Ovary (tissue), 9 donors: ENCODE data around the gene HSD17B7. TPM values are rescaled to one million over a fixed set of nuclear protein-coding genes. Genes with fewer than 3 reads are reported as not detected.

Source experiments
- DNase-seq, 5 donors: peaks; one replicate each; pipeline ENCODE4 v3.0.0-alpha.2; 2019 to 2020
- H3K27ac ChIP-seq, 2 donors: fragments of 200-600 bp; one replicate each; pipeline versions ENCODE4 v1.5.1 to v1.8.0; 2019 to 2022
- H3K27me3 ChIP-seq: fragments of 200-600 bp; one replicate; pipeline ENCODE4 v1.8.0; 2022
- H3K36me3 ChIP-seq: fragments of 200-600 bp; sonication (generic); one replicate; pipeline ENCODE4 v1.5.1; 2019
- H3K4me1 ChIP-seq: one replicate; pipeline ENCODE4 v1.8.1; 2013; ENCODE audit warnings: mild to moderate bottlenecking, moderate library complexity; ENCODE audit not compliant: insufficient read depth
- H3K4me3 ChIP-seq: fragments of 200-600 bp; sonication (generic); one replicate; pipeline ENCODE4 v1.5.1; 2017
- H3K9me3 ChIP-seq, 2 donors: fragments of 200-600 bp in 1 of 2; sonication (generic) in 1 of 2; one replicate each; pipeline versions ENCODE4 v1.5.1 to v1.8.1; 2013 to 2019; ENCODE audit warnings: mild to moderate bottlenecking in 1 of 2, moderate library complexity in 1 of 2
- EP300 ChIP-seq: sonication (generic); formaldehyde crosslinking; IDR thresholded peaks from one replicate; pipeline ENCODE4 v1.6.1; 2017; ENCODE audit warnings: antibody characterized with exemption
- POLR2A ChIP-seq: fragments of 450-650 bp; IDR thresholded peaks from one replicate; pipeline ENCODE4 v1.6.1; 2017; ENCODE audit warnings: antibody characterized with exemption, mild to moderate bottlenecking, moderate library complexity
- WGBS, 3 donors: extraction: QIAGEN DNeasy Blood & Tissue Kit in 1 of 3; methylation state at CpG; one replicate each; pipeline versions ENCODE4 v1.1.5 to v1.1.7; 2013 to 2017; 5-methylcytosine and 5-hydroxymethylcytosine counted together
- intact Hi-C, 4 donors: fragments of 100-400 bp; cut with DNase I; formaldehyde crosslinking; loops; one replicate each; pipeline versions ENCODE4 v1.11.0 to v1.15.1; 2022 to 2023
- polyA plus RNA-seq, 2 donors: library from polyadenylated mRNA; stranded (reverse); fragments of 200-250 nt in 1 of 2; fragments of 350-450 nt in 1 of 2; fragmentation: Illumina TruSeq in 1 of 2; extraction: RNeasy Lipid Tissue Mini Kit (QIAGEN cat#74804) in 1 of 2; gene quantifications; one replicate each; pipeline ENCODE4 v1.2.3, GENCODE V29; 2013 to 2014
- total RNA-seq, 7 donors: library from RNA; depleted of rRNA in 2 of 7; stranded (reverse); fragments of >200 nt in 2 of 7; fragmentation: NEBNext Ultra II Directional in 3 of 7; extraction: Animal tissue kit (Norgen Biotek cat#: 25700) in 3 of 7; gene quantifications; one replicate each; pipeline versions ENCODE4 v1.1.0 to v1.2.4, GENCODE V29; 2016 to 2023
- TF ChIP-seq, protein P1 (sequence below), 3 donors: fragments of 450-650 bp in 2 of 3; fragments of 200-600 bp in 1 of 3; IDR thresholded peaks; one replicate each; pipeline versions ENCODE4 v1.5.1 to v1.8.0; 2016 to 2022; ENCODE audit warnings: antibody characterized with exemption in 3 of 3, mild to moderate bottlenecking in 1 of 3
- donor health status: DM: no; HTN: no; CAD: no; lungs with moderate emphysema.
- donor health status: DM: no; HTN: no; CAD: no.
- donor health status: Bipolar disorder and iron deficiency.
- donor health status: DM: yes; HTN: yes; CAD: no.
- donor health status: DM: no; HTN: no; CAD: no.
- donor health status: DM: yes; HTN: yes; CAD: no.

Gene HSD17B7
- total and polyA plus RNA-seq, 9 donors, result 9.0 to 32.0 (median 12.8) TPM

DNA sequence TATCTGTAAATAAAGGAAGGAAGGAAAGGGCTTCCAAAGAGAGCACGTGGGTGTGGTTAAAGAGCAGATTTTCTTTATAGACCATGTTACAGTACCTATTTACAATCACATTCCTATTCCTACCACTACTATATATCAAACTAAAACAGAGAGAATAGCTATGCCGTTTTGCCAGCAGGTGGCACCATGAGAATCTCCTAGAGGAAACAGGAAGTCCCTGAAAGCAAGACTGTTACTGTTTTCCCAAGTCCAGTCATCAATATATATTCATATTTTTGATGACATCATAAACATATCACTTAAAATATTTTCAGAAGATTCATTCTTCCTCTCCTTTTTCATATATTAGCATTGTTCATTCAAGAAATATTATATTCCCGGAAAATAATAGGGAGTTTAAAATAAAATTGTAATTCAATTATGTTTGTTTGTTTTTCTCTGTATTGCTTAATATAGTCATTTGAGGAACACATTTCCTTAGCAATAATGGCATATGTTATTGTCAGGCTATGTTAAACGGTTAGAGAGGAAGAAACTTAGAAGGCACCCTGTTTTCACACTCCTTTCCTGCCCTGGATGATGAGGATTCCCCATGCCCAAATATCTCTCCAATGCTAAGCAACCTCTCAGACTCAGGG lies 63.9 kb downstream of the HSD17B7 start:
- TF ChIP-seq POLR2A, result no peak
- TF ChIP-seq, protein P1, sequence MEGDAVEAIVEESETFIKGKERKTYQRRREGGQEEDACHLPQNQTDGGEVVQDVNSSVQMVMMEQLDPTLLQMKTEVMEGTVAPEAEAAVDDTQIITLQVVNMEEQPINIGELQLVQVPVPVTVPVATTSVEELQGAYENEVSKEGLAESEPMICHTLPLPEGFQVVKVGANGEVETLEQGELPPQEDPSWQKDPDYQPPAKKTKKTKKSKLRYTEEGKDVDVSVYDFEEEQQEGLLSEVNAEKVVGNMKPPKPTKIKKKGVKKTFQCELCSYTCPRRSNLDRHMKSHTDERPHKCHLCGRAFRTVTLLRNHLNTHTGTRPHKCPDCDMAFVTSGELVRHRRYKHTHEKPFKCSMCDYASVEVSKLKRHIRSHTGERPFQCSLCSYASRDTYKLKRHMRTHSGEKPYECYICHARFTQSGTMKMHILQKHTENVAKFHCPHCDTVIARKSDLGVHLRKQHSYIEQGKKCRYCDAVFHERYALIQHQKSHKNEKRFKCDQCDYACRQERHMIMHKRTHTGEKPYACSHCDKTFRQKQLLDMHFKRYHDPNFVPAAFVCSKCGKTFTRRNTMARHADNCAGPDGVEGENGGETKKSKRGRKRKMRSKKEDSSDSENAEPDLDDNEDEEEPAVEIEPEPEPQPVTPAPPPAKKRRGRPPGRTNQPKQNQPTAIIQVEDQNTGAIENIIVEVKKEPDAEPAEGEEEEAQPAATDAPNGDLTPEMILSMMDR (IDR thresholded peaks at IDR 0.05), result peak; percentile 21 to 46 (median 34)
- H3K36me3 ChIP-seq, result no peaks in the 10 kb centered on the region
- WGBS, 3 donors, result 33 to 35% (median 33%) methylated on average over 4 of the region's 4 CpGs
- no peaks in the 10 kb centered on the region for H3K27me3 ChIP-seq
- H3K9me3 ChIP-seq, result no peaks in the 10 kb centered on the region
- no peaks in the 10 kb centered on the region for H3K4me1 ChIP-seq
- peak in 4 of 5 donors; percentile 42 to 57 (median 50) for DNase-seq
- intact Hi-C loops, result loop anchor here in 2 of 4 donors (5.0 to 10.0 kb wide), 2 partner anchors 323 to 460 kb away; no protein-coding TSS in a partner anchor
- no peak overlapping the region for H3K27ac ChIP-seq
- no peak overlapping the region for H3K4me3 ChIP-seq

DNA sequence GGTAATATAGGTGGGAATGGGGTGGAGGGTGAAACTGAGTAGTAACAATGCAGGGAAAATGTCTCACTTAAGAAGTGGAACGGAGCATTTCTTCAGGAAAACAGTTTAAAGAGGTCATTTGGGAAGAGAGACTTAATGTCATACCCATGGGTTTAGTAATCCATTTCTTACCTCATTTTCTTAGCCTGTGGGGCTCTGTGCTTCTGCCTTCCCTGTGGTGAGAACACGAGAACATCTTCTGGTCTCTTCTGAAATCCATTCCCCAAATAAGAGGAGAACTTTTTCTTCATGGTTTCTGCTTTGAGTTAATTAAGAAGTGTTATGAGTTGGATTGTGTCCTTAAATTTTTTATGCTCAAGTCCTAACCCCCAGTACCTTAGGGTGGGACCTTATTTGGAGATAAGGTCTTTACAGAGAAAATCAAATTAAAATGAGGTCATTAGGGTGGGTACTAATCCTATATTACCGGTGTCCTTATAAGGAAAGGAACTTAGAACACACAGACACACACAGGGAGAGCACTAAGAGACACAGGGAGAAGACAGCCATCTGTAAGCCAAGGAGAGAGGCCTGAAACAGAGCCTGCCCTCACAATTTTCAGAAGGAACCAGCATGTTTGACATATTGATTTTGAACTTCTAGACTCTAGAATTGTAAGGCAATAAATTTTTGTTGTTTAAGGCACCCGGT lies 65.1 kb downstream of the HSD17B7 start:
- no peaks in the 10 kb centered on the region for H3K9me3 ChIP-seq
- no peaks in the 10 kb centered on the region for H3K36me3 ChIP-seq
- 83 to 87% (median 87%) methylated on average over 4 of the region's 4 CpGs for WGBS, 3 donors
- no peak overlapping the region for H3K27ac ChIP-seq
- H3K4me1 ChIP-seq, result no peaks in the 10 kb centered on the region
- no peaks in the 10 kb centered on the region for H3K27me3 ChIP-seq
- no peak overlapping the region for H3K4me3 ChIP-seq
- DNase-seq, result no peak
- TF ChIP-seq, protein P1 (IDR thresholded peaks at IDR 0.05), result no peak
- TF ChIP-seq EP300 (no peak), POLR2A (no peak)
- intact Hi-C loops, result loop anchor here in 1 of 4 donors (10.0 kb wide), 1 partner anchor 459 kb away; no protein-coding TSS in a partner anchor

DNA sequence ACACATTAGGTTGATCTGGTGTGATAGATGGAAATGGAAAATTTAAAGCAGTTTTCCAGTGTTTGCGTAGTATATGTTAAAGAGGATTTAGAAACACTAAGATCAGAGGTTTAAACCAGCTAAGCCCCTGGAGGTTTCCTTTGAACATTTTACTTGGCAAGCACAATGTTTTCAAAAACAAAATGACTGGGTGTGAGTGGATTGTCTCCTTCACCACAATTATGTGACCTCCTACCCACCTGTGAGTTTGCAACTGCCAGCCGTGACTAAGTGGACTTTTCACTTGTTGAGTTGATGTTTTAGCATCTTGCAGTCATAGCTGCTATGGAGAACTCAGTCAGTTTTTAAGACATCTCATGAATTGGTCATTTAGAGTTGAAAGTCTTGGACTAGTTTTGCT lies 65.8 kb downstream of the HSD17B7 start:
- intact Hi-C loops, result loop anchor here in 1 of 4 donors (10.0 kb wide), 1 partner anchor 459 kb away; no protein-coding TSS in a partner anchor
- 56 to 70% (median 67%) methylated on average over 2 of the region's 2 CpGs for whole genome bisulfite sequencing, 3 donors
- TF ChIP-seq EP300 (no peak), POLR2A (no peak)
- TF ChIP-seq, protein P1 (IDR thresholded peaks at IDR 0.05), result no peak
- H3K9me3 ChIP-seq, result no peaks in the 10 kb centered on the region
- H3K4me1 ChIP-seq, result no peaks in the 10 kb centered on the region
- no peak overlapping the region for H3K4me3 ChIP-seq
- H3K36me3 ChIP-seq, result no peaks in the 10 kb centered on the region
- no peaks in the 10 kb centered on the region for H3K27me3 ChIP-seq
- H3K27ac ChIP-seq, result no peak overlapping the region
- DNase-seq, result no peak

DNA sequence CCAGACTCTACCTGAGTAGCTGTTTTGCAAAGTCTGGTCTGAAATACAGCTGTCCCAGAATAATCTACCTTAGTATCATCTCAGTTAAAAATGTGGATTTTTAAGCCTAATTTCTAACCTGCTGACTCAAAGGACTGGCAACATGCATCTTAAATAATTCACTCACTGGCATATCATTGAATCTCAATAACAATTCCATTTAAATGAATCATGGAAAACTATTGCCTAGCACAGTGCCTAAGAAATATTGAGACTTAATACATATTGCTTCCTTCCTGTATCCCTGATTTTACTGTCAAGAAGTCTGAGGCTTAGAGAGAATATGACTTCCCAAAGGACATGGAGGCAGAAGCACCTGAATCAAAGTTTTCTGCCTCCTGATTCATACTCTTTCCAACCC lies 67.3 kb downstream of the HSD17B7 start:
- H3K9me3 ChIP-seq, result no peaks in the 10 kb centered on the region
- no peaks in the 10 kb centered on the region for H3K27me3 ChIP-seq
- DNase-seq, result no peak
- no peaks in the 10 kb centered on the region for H3K36me3 ChIP-seq
- TF ChIP-seq, protein P1 (IDR thresholded peaks at IDR 0.05), result no peak
- no peak for TF ChIP-seq POLR2A
- TF ChIP-seq EP300, result no peak
- no peaks in the 10 kb centered on the region for H3K4me1 ChIP-seq
- intact Hi-C loops, result loop anchor here in 1 of 4 donors (10.0 kb wide), 1 partner anchor 457 kb away; no protein-coding TSS in a partner anchor
- H3K27ac ChIP-seq, result no peak overlapping the region
- H3K4me3 ChIP-seq, result no peak overlapping the region
